C4-2B (cell line): ENCODE data around the gene EIF4G1.
A peak's percentile ranks its signal among the peaks of the same experiment; 100 is the strongest.

Experiments used
- ZFX ChIP-seq: fragments of 450-650 bp; IDR thresholded peaks from 2 replicates; pipeline ENCODE4 v1.6.1; 2017
- TF ChIP-seq, protein P1 (sequence below): fragments of 450-650 bp; conservative IDR thresholded peaks from 2 replicates; pipeline ENCODE4 v1.5.1; 2017; ENCODE audit warnings: mild to moderate bottlenecking

DNA sequence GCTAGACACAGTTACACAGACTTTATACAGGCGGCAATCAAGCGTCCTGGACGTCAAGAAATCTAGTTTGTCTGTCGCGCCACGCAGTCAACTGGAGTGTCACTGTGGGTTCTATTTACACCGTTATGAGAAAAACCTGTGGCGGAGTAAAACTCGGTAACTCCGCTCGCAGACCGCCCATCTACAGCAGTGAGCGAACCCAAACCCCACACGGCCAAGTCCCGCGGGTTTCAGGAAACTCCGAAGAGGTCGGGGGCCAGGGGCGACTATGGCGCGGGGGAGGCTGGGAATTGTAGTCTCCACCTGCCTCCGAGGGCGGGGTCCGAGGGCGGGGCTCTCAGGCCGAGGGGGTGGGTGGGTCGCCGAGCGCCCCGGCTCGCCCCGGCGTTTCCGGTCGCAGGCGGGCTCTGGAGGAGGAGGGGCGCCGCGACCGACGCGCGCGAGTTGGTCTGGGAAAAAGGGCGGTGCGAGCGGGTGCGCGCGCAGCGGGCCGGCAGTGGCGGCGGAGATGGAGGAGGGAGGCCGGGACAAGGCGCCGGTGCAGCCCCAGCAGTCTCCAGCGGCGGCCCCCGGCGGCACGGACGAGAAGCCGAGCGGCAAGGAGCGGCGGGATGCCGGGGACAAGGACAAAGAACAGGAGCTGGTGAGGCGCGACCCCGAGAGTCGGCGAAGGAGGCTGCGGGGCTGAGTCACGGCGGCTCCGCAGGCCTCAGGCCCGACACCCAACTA is 15.5 kb upstream of the EIF4G1 start, which contains the start of gene PSMD2:
- TF ChIP-seq, protein P1, sequence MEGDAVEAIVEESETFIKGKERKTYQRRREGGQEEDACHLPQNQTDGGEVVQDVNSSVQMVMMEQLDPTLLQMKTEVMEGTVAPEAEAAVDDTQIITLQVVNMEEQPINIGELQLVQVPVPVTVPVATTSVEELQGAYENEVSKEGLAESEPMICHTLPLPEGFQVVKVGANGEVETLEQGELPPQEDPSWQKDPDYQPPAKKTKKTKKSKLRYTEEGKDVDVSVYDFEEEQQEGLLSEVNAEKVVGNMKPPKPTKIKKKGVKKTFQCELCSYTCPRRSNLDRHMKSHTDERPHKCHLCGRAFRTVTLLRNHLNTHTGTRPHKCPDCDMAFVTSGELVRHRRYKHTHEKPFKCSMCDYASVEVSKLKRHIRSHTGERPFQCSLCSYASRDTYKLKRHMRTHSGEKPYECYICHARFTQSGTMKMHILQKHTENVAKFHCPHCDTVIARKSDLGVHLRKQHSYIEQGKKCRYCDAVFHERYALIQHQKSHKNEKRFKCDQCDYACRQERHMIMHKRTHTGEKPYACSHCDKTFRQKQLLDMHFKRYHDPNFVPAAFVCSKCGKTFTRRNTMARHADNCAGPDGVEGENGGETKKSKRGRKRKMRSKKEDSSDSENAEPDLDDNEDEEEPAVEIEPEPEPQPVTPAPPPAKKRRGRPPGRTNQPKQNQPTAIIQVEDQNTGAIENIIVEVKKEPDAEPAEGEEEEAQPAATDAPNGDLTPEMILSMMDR = no peak
- TF ChIP-seq ZFX = peak; percentile 98
